Nephron (organoid): ENCODE measurements around the gene HOXA9.

Experiments used
- H3K27ac Mint-ChIP-seq, 3 experiments: 2 replicates each; pipeline ENCODE4 v1.8.0; 2020; ENCODE audit warnings: mixed read lengths in 3 of 3, mild to moderate bottlenecking in 2 of 3, moderate library complexity in 1 of 3
- H3K27me3 Mint-ChIP-seq: 2 replicates; pipeline ENCODE4 v1.8.0; 2021; ENCODE audit warnings: low read depth, mild to moderate bottlenecking, moderate library complexity, mixed read lengths
- H3K36me3 Mint-ChIP-seq: 2 replicates; pipeline ENCODE4 v1.8.0; 2020; ENCODE audit warnings: low read depth, mixed read lengths
- H3K4me1 Mint-ChIP-seq: 2 replicates; pipeline ENCODE4 v1.8.0; 2020; ENCODE audit warnings: mixed read lengths
- H3K4me3 Mint-ChIP-seq, 3 experiments: 2 replicates each; pipeline ENCODE4 v1.8.0; 2020; ENCODE audit warnings: mild to moderate bottlenecking in 3 of 3, mixed read lengths in 3 of 3, moderate library complexity in 2 of 3
- H3K9me3 Mint-ChIP-seq: 2 replicates; pipeline ENCODE4 v1.8.0; 2020; ENCODE audit warnings: mixed read lengths
- CTCF ChIP-seq, 3 experiments: fragments of 200-600 bp; sonication (generic); IDR thresholded peaks; one replicate each; pipeline ENCODE4 v1.5.0; 2021; ENCODE audit warnings: antibody characterized with exemption in 3 of 3; ENCODE audit not compliant: unreplicated experiment in 3 of 3

The HOXA9 gene

DNA sequence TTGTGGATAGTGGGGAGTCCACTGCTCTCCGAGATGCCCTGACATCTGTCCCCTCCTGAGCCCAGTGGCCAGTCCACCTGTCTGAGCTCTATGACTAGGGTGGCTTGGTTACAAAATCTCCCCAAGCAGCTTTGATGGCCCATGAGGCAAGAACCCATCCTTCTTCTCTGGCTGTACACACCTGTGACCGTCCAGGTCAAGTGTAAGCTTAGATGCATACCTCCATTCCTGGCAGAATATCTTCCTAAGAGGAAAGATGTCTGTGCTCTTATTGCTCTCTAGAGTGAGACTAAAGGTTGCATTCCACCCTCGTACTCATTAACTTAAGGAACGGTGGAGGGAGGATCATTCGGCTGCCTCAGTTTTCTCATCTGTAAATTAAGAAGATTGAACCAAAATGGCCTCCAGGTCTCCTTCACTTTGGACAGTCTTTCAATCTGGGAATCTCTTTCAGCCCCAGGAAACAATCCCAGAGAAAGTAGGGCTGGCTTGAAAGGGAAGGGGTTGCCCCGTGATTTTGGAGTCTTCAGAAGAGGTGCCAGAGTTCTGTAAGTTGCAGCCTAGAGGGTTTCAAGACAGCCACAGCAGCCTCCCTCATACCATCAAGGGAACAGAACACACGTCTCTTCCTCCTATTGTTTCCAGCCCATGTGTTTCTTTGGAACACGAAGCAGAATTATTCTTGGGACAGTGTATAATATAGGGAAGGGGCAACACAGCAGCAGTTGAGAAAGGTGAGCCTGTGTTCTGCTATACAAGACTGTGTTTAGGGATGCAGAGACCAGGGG is 40.2 kb downstream of the HOXA9 start:
- H3K27me3 Mint-ChIP-seq: peaks cover 5% of the 10 kb centered on the region
- peaks cover 94% of the 10 kb centered on the region for H3K4me1 Mint-ChIP-seq
- peak overlapping the region; percentile 90 to 93 (median 91) for H3K4me3 Mint-ChIP-seq
- peak overlapping the region; percentile 98 to 100 (median 99) for H3K27ac Mint-ChIP-seq
- TF ChIP-seq CTCF (IDR thresholded peaks at IDR 0.05; ENCODE audit: unreplicated experiment in 3 of 3): no peak
- H3K36me3 Mint-ChIP-seq: peaks cover 80% of the 10 kb centered on the region
- no peaks in the 10 kb centered on the region for H3K9me3 Mint-ChIP-seq

GRCh38 chr7:27124096-27124901 is 41.0 kb downstream of the HOXA9 start:
- Mint-ChIP-seq H3K27ac (peak overlapping the region; percentile 98 to 100 (median 99)), H3K4me3 (peak overlapping the region; percentile 90 to 93 (median 91)), H3K4me1 (peaks cover 98% of the 10 kb centered on the region), H3K36me3 (peaks cover 87% of the 10 kb centered on the region), H3K27me3 (peaks cover 5% of the 10 kb centered on the region), H3K9me3 (no peaks in the 10 kb centered on the region)
- TF ChIP-seq CTCF (IDR thresholded peaks at IDR 0.05; ENCODE audit: unreplicated experiment in 3 of 3): no peak

- H3K36me3 Mint-ChIP-seq: peaks cover 88% of the 10 kb centered on the region
These were observed 41.8 kb downstream of the HOXA9 start for GRCh38 chr7:27123477-27124053.

GRCh38 chr7:27123007-27123476 is 42.3 kb downstream of the HOXA9 start:
- peaks cover 88% of the 10 kb centered on the region for H3K36me3 Mint-ChIP-seq
- H3K9me3 Mint-ChIP-seq: no peaks in the 10 kb centered on the region
- H3K4me1 Mint-ChIP-seq: peaks cover 98% of the 10 kb centered on the region
- peak overlapping the region; percentile 90 to 93 (median 91) for H3K4me3 Mint-ChIP-seq
- H3K27me3 Mint-ChIP-seq: peaks cover 7% of the 10 kb centered on the region
- H3K27ac Mint-ChIP-seq: peak overlapping the region; percentile 98 to 100 (median 99)
- TF ChIP-seq CTCF (IDR thresholded peaks at IDR 0.05; ENCODE audit: unreplicated experiment in 3 of 3): no peak

More at GRCh38 chr7:27123477-27124053, 41.8 kb downstream of the HOXA9 start:
- no peak for TF ChIP-seq CTCF (IDR thresholded peaks at IDR 0.05; ENCODE audit: unreplicated experiment in 3 of 3)
- Mint-ChIP-seq H3K27ac (peak overlapping the region; percentile 98 to 100 (median 99)), H3K27me3 (peaks cover 3% of the 10 kb centered on the region), H3K4me1 (peaks cover 98% of the 10 kb centered on the region), H3K4me3 (peak overlapping the region; percentile 90 to 93 (median 91)), H3K9me3 (no peaks in the 10 kb centered on the region)

GRCh38 chr7:27122077-27122910 is 43.0 kb downstream of the HOXA9 start:
- Mint-ChIP-seq H3K36me3 (peaks cover 85% of the 10 kb centered on the region), H3K4me1 (peaks cover 94% of the 10 kb centered on the region), H3K4me3 (peak overlapping the region; percentile 90 to 93 (median 91)), H3K9me3 (no peaks in the 10 kb centered on the region), H3K27ac (peak overlapping the region; percentile 98 to 100 (median 99)), H3K27me3 (peaks cover 9% of the 10 kb centered on the region)
- TF ChIP-seq CTCF (IDR thresholded peaks at IDR 0.05; ENCODE audit: unreplicated experiment in 3 of 3): no peak
